Measurements from ENCODE around the gene MR1.

The MR1 gene

GRCh38 chr1:181099152-181100014 is 65.6 kb downstream of the MR1 start (continued):
- TF ChIP-seq ZNF747 (tag by site-specific recombination; IDR thresholded peaks at IDR 0.05), result no peak
- TF ChIP-seq ZNF510 (tag by site-specific recombination; IDR thresholded peaks at IDR 0.05; ENCODE audit: insufficient replicate concordance), result no peak
- no peak for TF ChIP-seq ZNF768 (tag by site-specific recombination; IDR thresholded peaks at IDR 0.05)
- no peak for TF ChIP-seq ZNF670 (tag by site-specific recombination; IDR thresholded peaks at IDR 0.05; ENCODE audit: low read depth)
- TF ChIP-seq SCRT1 (tag by site-specific recombination; IDR thresholded peaks at IDR 0.05; ENCODE audit: borderline replicate concordance), result no peak
- TF ChIP-seq ZBTB20 (tag by site-specific recombination; IDR thresholded peaks at IDR 0.05), result no peak
- TF ChIP-seq ZNF354C (tag by site-specific recombination; IDR thresholded peaks at IDR 0.05; ENCODE audit: borderline replicate concordance, low read depth), result no peak
- no peak for TF ChIP-seq ZNF580 (tag by site-specific recombination; IDR thresholded peaks at IDR 0.05)
- peak; percentile 82 for TF ChIP-seq ZNF692 (tag by site-specific recombination; IDR thresholded peaks at IDR 0.05)
- peak; percentile 53; the same call in 1 of the 2 replicates for TF ChIP-seq ZNF324 (tag by site-specific recombination; IDR thresholded peaks at IDR 0.05)
- TF ChIP-seq ZNF140 (tag by site-specific recombination; IDR thresholded peaks at IDR 0.05), result no peak
- TF ChIP-seq OSR2 (tag by site-specific recombination; IDR thresholded peaks at IDR 0.05), result peak; percentile 51
- no peak for TF ChIP-seq KLF1 (tag by site-specific recombination; IDR thresholded peaks at IDR 0.05)
- TF ChIP-seq ZNF16 (tag by site-specific recombination; IDR thresholded peaks at IDR 0.05; ENCODE audit: low read depth), result no peak
- TF ChIP-seq ZNF132 (tag by site-specific recombination; IDR thresholded peaks at IDR 0.05; ENCODE audit: borderline replicate concordance), result no peak
- TF ChIP-seq, protein P1, sequence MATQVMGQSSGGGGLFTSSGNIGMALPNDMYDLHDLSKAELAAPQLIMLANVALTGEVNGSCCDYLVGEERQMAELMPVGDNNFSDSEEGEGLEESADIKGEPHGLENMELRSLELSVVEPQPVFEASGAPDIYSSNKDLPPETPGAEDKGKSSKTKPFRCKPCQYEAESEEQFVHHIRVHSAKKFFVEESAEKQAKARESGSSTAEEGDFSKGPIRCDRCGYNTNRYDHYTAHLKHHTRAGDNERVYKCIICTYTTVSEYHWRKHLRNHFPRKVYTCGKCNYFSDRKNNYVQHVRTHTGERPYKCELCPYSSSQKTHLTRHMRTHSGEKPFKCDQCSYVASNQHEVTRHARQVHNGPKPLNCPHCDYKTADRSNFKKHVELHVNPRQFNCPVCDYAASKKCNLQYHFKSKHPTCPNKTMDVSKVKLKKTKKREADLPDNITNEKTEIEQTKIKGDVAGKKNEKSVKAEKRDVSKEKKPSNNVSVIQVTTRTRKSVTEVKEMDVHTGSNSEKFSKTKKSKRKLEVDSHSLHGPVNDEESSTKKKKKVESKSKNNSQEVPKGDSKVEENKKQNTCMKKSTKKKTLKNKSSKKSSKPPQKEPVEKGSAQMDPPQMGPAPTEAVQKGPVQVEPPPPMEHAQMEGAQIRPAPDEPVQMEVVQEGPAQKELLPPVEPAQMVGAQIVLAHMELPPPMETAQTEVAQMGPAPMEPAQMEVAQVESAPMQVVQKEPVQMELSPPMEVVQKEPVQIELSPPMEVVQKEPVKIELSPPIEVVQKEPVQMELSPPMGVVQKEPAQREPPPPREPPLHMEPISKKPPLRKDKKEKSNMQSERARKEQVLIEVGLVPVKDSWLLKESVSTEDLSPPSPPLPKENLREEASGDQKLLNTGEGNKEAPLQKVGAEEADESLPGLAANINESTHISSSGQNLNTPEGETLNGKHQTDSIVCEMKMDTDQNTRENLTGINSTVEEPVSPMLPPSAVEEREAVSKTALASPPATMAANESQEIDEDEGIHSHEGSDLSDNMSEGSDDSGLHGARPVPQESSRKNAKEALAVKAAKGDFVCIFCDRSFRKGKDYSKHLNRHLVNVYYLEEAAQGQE (tag by site-specific recombination; IDR thresholded peaks at IDR 0.05), result no peak
- no peak for TF ChIP-seq ZNF776 (tag by site-specific recombination; IDR thresholded peaks at IDR 0.05; ENCODE audit: borderline replicate concordance)
- TF ChIP-seq ZNF23 (tag by site-specific recombination; IDR thresholded peaks at IDR 0.05; ENCODE audit: borderline replicate concordance), result no peak
- no peak for TF ChIP-seq KLF16 (tag by site-specific recombination; IDR thresholded peaks at IDR 0.05)
- TF ChIP-seq PRDM1 (tag by site-specific recombination; IDR thresholded peaks at IDR 0.05), result peak; percentile 45
- no peak for TF ChIP-seq ZNF677 (tag by site-specific recombination; IDR thresholded peaks at IDR 0.05)
- TF ChIP-seq ZNF514 (tag by site-specific recombination; IDR thresholded peaks at IDR 0.05), result no peak
- TF ChIP-seq ZNF544 (tag by site-specific recombination; IDR thresholded peaks at IDR 0.05), result no peak
- TF ChIP-seq, protein P2, sequence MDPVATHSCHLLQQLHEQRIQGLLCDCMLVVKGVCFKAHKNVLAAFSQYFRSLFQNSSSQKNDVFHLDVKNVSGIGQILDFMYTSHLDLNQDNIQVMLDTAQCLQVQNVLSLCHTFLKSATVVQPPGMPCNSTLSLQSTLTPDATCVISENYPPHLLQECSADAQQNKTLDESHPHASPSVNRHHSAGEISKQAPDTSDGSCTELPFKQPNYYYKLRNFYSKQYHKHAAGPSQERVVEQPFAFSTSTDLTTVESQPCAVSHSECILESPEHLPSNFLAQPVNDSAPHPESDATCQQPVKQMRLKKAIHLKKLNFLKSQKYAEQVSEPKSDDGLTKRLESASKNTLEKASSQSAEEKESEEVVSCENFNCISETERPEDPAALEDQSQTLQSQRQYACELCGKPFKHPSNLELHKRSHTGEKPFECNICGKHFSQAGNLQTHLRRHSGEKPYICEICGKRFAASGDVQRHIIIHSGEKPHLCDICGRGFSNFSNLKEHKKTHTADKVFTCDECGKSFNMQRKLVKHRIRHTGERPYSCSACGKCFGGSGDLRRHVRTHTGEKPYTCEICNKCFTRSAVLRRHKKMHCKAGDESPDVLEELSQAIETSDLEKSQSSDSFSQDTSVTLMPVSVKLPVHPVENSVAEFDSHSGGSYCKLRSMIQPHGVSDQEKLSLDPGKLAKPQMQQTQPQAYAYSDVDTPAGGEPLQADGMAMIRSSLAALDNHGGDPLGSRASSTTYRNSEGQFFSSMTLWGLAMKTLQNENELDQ (tag by site-specific recombination; IDR thresholded peaks at IDR 0.05; ENCODE audit: low read depth), result no peak
- TF ChIP-seq ZBTB6 (tag by site-specific recombination; IDR thresholded peaks at IDR 0.05), result peak; percentile 54
- TF ChIP-seq, protein P3, sequence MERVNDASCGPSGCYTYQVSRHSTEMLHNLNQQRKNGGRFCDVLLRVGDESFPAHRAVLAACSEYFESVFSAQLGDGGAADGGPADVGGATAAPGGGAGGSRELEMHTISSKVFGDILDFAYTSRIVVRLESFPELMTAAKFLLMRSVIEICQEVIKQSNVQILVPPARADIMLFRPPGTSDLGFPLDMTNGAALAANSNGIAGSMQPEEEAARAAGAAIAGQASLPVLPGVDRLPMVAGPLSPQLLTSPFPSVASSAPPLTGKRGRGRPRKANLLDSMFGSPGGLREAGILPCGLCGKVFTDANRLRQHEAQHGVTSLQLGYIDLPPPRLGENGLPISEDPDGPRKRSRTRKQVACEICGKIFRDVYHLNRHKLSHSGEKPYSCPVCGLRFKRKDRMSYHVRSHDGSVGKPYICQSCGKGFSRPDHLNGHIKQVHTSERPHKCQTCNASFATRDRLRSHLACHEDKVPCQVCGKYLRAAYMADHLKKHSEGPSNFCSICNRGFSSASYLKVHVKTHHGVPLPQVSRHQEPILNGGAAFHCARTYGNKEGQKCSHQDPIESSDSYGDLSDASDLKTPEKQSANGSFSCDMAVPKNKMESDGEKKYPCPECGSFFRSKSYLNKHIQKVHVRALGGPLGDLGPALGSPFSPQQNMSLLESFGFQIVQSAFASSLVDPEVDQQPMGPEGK (tag by site-specific recombination; IDR thresholded peaks at IDR 0.05), result peak; percentile 78
- TF ChIP-seq, protein P4, sequence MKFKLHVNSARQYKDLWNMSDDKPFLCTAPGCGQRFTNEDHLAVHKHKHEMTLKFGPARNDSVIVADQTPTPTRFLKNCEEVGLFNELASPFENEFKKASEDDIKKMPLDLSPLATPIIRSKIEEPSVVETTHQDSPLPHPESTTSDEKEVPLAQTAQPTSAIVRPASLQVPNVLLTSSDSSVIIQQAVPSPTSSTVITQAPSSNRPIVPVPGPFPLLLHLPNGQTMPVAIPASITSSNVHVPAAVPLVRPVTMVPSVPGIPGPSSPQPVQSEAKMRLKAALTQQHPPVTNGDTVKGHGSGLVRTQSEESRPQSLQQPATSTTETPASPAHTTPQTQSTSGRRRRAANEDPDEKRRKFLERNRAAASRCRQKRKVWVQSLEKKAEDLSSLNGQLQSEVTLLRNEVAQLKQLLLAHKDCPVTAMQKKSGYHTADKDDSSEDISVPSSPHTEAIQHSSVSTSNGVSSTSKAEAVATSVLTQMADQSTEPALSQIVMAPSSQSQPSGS (tag by site-specific recombination; IDR thresholded peaks at IDR 0.05; ENCODE audit: low read depth), result peak; percentile 85

Measured in HEK293 (cell line).